OCI-LY1 (cell line): ENCODE data around the gene ADGRV1.

Source experiments
- H2AFZ ChIP-seq: fragments of 200-600 bp; sonication (generic), shearing (Covaris generic); 2 replicates; pipeline ENCODE4 v1.6.0; 2014; ENCODE audit warnings: antibody characterized with exemption, mild to moderate bottlenecking, low read length
- H3F3A ChIP-seq: fragments of 200-600 bp; sonication (generic), shearing (Covaris generic); 2 replicates; pipeline ENCODE4 v1.6.0; 2014; ENCODE audit warnings: mild to moderate bottlenecking, antibody characterized with exemption, low read length, moderate library complexity; ENCODE audit not compliant: insufficient read depth
- H3K27ac ChIP-seq: fragments of 200-600 bp; sonication (generic); 2 replicates; pipeline ENCODE4 v1.5.1; 2014; ENCODE audit warnings: low read length, mixed run types, mild to moderate bottlenecking, low read depth; ENCODE audit not compliant: poor library complexity, severe bottlenecking
- H3K27me3 ChIP-seq: fragments of 200-600 bp; sonication (generic); 2 replicates; pipeline ENCODE4 v1.6.0; 2014; ENCODE audit warnings: antibody characterized with exemption, mild to moderate bottlenecking, low read length, moderate library complexity; ENCODE audit not compliant: insufficient read depth
- H3K36me3 ChIP-seq: fragments of 200-600 bp; sonication (generic); 2 replicates; pipeline ENCODE4 v1.6.1; 2014; ENCODE audit warnings: mild to moderate bottlenecking, antibody characterized with exemption, low read length, moderate library complexity, mixed read lengths; ENCODE audit not compliant: insufficient read depth
- H3K4me1 ChIP-seq: fragments of 200-600 bp; sonication (generic); 2 replicates; pipeline ENCODE4 v1.5.1; 2014; ENCODE audit warnings: mild to moderate bottlenecking, low read length, moderate library complexity; ENCODE audit not compliant: insufficient read depth, severe bottlenecking
- H3K4me2 ChIP-seq: fragments of 200-600 bp; sonication (generic), shearing (Covaris generic); 2 replicates; pipeline ENCODE4 v1.6.1; 2014; ENCODE audit warnings: low read length
- H3K4me3 ChIP-seq: fragments of 200-600 bp; sonication (generic); 2 replicates; pipeline ENCODE4 v1.5.1; 2014; ENCODE audit warnings: low read length, low read depth, mild to moderate bottlenecking, mixed read lengths; ENCODE audit not compliant: poor library complexity, severe bottlenecking
- H3K79me2 ChIP-seq: fragments of 200-600 bp; shearing (Covaris generic); 2 replicates; pipeline ENCODE4 v1.6.1; 2016; ENCODE audit warnings: mixed run types, low read length, mixed read lengths; ENCODE audit not compliant: insufficient read depth
- H3K9ac ChIP-seq: fragments of 200-600 bp; sonication (generic), shearing (Covaris generic); 2 replicates; pipeline ENCODE4 v1.6.1; 2014; ENCODE audit warnings: mild to moderate bottlenecking, low read length, mixed read lengths
- H3K9me2 ChIP-seq: fragments of 200-600 bp; sonication (generic), shearing (Covaris generic); 2 replicates; pipeline ENCODE4 v1.6.1; 2014; ENCODE audit warnings: low read depth, mild to moderate bottlenecking, low read length, mixed read lengths
- H3K9me3 ChIP-seq: fragments of 200-600 bp; shearing (Covaris generic); 2 replicates; pipeline ENCODE4 v1.6.1; 2014; ENCODE audit warnings: low read length, mixed read lengths
- H4K20me1 ChIP-seq: fragments of 200-600 bp; sonication (generic), shearing (Covaris generic); 2 replicates; pipeline ENCODE4 v1.6.0; 2016; ENCODE audit warnings: mild to moderate bottlenecking, low read length; ENCODE audit not compliant: insufficient read depth
- CTCF ChIP-seq: fragments of 200-600 bp; sonication (generic), shearing (Covaris generic); IDR thresholded peaks from 2 replicates; pipeline ENCODE4 v1.5.1; 2017; ENCODE audit warnings: mild to moderate bottlenecking, antibody characterized with exemption, low read length, moderate library complexity, mixed read lengths
- EZH2 ChIP-seq: fragments of 200-600 bp; sonication (generic), shearing (Covaris generic); IDR thresholded peaks from 2 replicates; pipeline ENCODE4 v1.8.0; 2017; ENCODE audit warnings: borderline replicate concordance, mixed run types, mild to moderate bottlenecking, antibody characterized with exemption, low read length, moderate library complexity, mixed read lengths

Gene ADGRV1

GRCh38 chr5:90689064-90689463, 130.5 kb downstream of the ADGRV1 start:
- no peaks in the 10 kb centered on the region for H4K20me1 ChIP-seq
- H3K9me2 ChIP-seq: no peaks in the 10 kb centered on the region
- no peaks in the 10 kb centered on the region for H3K9me3 ChIP-seq
- H3F3A ChIP-seq: no peaks in the 10 kb centered on the region
- H3K4me2 ChIP-seq: no peak overlapping the region
- H3K4me1 ChIP-seq: no peaks in the 10 kb centered on the region
- H2AFZ ChIP-seq: no peak overlapping the region
- H3K27ac ChIP-seq: no peak overlapping the region
- H3K36me3 ChIP-seq: no peaks in the 10 kb centered on the region
- no peak overlapping the region for H3K4me3 ChIP-seq
- TF ChIP-seq EZH2 (no peak), CTCF (no peak)
- H3K27me3 ChIP-seq: no peaks in the 10 kb centered on the region
- H3K9ac ChIP-seq: no peak overlapping the region
- no peaks in the 10 kb centered on the region for H3K79me2 ChIP-seq

GRCh38 chr5:90690307-90690706, 131.7 kb downstream of the ADGRV1 start:
- no peaks in the 10 kb centered on the region for H3F3A ChIP-seq

GRCh38 chr5:90691533-90691932, 132.9 kb downstream of the ADGRV1 start:
- Histone ChIP-seq H3K9ac (no peak overlapping the region), H3F3A (no peaks in the 10 kb centered on the region), H3K27ac (no peak overlapping the region), H2AFZ (no peak overlapping the region), H3K4me1 (no peaks in the 10 kb centered on the region), H3K79me2 (no peaks in the 10 kb centered on the region), H3K9me3 (no peaks in the 10 kb centered on the region), H3K4me3 (no peak overlapping the region), H3K36me3 (no peaks in the 10 kb centered on the region), H3K9me2 (no peaks in the 10 kb centered on the region), H3K27me3 (no peaks in the 10 kb centered on the region), H3K4me2 (no peak overlapping the region), H4K20me1 (no peaks in the 10 kb centered on the region)
- no peak for TF ChIP-seq CTCF
- TF ChIP-seq EZH2: no peak

More at GRCh38 chr5:90690307-90690706, 131.7 kb downstream of the ADGRV1 start:
- H3K36me3 ChIP-seq: no peaks in the 10 kb centered on the region
- H3K4me3 ChIP-seq: no peak overlapping the region
- no peak overlapping the region for H3K9ac ChIP-seq
- no peaks in the 10 kb centered on the region for H3K9me3 ChIP-seq
- H3K9me2 ChIP-seq: no peaks in the 10 kb centered on the region
- no peaks in the 10 kb centered on the region for H3K4me1 ChIP-seq
- no peak overlapping the region for H3K4me2 ChIP-seq
- H3K79me2 ChIP-seq: no peaks in the 10 kb centered on the region
- H3K27ac ChIP-seq: no peak overlapping the region
- no peaks in the 10 kb centered on the region for H4K20me1 ChIP-seq
- no peak overlapping the region for H2AFZ ChIP-seq
- TF ChIP-seq CTCF: no peak
- H3K27me3 ChIP-seq: no peaks in the 10 kb centered on the region
